Astrocyte (in vitro differentiated cells and primary cell): Measurements from ENCODE around the gene TOM1L1. TPM values are rescaled to one million over a fixed set of nuclear protein-coding genes. Genes with fewer than 3 reads are reported as not detected.

Source experiments
- DNase-seq: peaks from one replicate; pipeline ENCODE4 v3.0.0-alpha.2; 2010; ENCODE audit warnings: low read depth
- FAIRE-seq: peaks from 2 replicates; lab custom pipeline; 2011; peaks lifted over from hg19 to GRCh38; lab: Jason Lieb, UNC
- H2AFZ ChIP-seq: 2 replicates; pipeline ENCODE4 v1.6.0; 2012; ENCODE audit warnings: low read depth, low read length, inconsistent platforms
- H3K27ac ChIP-seq: 2 replicates; pipeline ENCODE4 v1.5.1; 2011; ENCODE audit warnings: low read depth, low read length, inconsistent platforms
- H3K27me3 ChIP-seq: 2 replicates; pipeline ENCODE4 v1.6.0; 2011; ENCODE audit warnings: low read length, inconsistent platforms; ENCODE audit not compliant: insufficient read depth
- H3K36me3 ChIP-seq: 2 replicates; pipeline ENCODE4 v1.5.1; 2011; ENCODE audit warnings: low read length, inconsistent platforms; ENCODE audit not compliant: insufficient read depth
- H3K4me1 ChIP-seq: 2 replicates; pipeline ENCODE4 v1.5.1; 2011; ENCODE audit warnings: low read length, inconsistent platforms; ENCODE audit not compliant: insufficient read depth
- H3K4me2 ChIP-seq: 2 replicates; pipeline ENCODE4 v1.6.0; 2012; ENCODE audit warnings: low read length, inconsistent platforms
- H3K4me3 ChIP-seq: 2 replicates; pipeline ENCODE4 v1.5.1; 2011; ENCODE audit warnings: low read depth, mild to moderate bottlenecking, low read length, inconsistent platforms; ENCODE audit not compliant: insufficient read depth
- H3K79me2 ChIP-seq: 2 replicates; pipeline ENCODE4 v1.6.0; 2012; ENCODE audit warnings: mild to moderate bottlenecking, low read length, inconsistent platforms; ENCODE audit not compliant: insufficient read depth
- H3K9ac ChIP-seq: 2 replicates; pipeline ENCODE4 v1.6.0; 2012; ENCODE audit warnings: mild to moderate bottlenecking, low read length, inconsistent platforms
- H3K9me3 ChIP-seq: 2 replicates; pipeline ENCODE4 v1.5.1; 2012; ENCODE audit warnings: low read depth, mild to moderate bottlenecking, low read length, inconsistent platforms; ENCODE audit not compliant: insufficient read depth
- H4K20me1 ChIP-seq: 2 replicates; pipeline ENCODE4 v1.6.0; 2012; ENCODE audit warnings: low read length, inconsistent platforms; ENCODE audit not compliant: insufficient read depth
- H3K27ac Mint-ChIP-seq: one replicate; pipeline ENCODE4 v1.8.0; 2021; ENCODE audit warnings: mild to moderate bottlenecking, mixed read lengths; ENCODE audit not compliant: unreplicated experiment
- H3K27me3 Mint-ChIP-seq: one replicate; pipeline ENCODE4 v1.8.0; 2021; ENCODE audit warnings: low read depth, mixed read lengths; ENCODE audit not compliant: unreplicated experiment
- H3K36me3 Mint-ChIP-seq: one replicate; pipeline ENCODE4 v1.8.0; 2021; ENCODE audit warnings: low read depth, mixed read lengths; ENCODE audit not compliant: unreplicated experiment
- H3K4me1 Mint-ChIP-seq: one replicate; pipeline ENCODE4 v1.8.0; 2021; ENCODE audit warnings: low read depth, mixed read lengths; ENCODE audit not compliant: unreplicated experiment
- H3K4me3 Mint-ChIP-seq: one replicate; pipeline ENCODE4 v1.8.0; 2021; ENCODE audit warnings: mild to moderate bottlenecking, moderate library complexity, mixed read lengths; ENCODE audit not compliant: unreplicated experiment
- H3K9me3 Mint-ChIP-seq: one replicate; pipeline ENCODE4 v1.8.0; 2021; ENCODE audit warnings: mild to moderate bottlenecking, mixed read lengths; ENCODE audit not compliant: unreplicated experiment
- CTCF ChIP-seq: IDR thresholded peaks from 2 replicates; pipeline ENCODE4 v1.5.1; 2011; ENCODE audit warnings: low read depth, mild to moderate bottlenecking, inconsistent platforms, low read length, moderate library complexity; ENCODE audit not compliant: insufficient read depth
- EZH2 ChIP-seq: IDR thresholded peaks from 2 replicates; pipeline ENCODE4 v1.6.1; 2012; ENCODE audit warnings: mild to moderate bottlenecking, low read length, inconsistent platforms; ENCODE audit not compliant: insufficient read depth
- total RNA-seq: library from RNA; stranded (reverse); gene quantifications from 2 replicates; pipeline ENCODE4 v1.2.1, GENCODE V29; 2021

The TOM1L1 gene
- total RNA-seq, 1 donor from 2014 or later: 27.1 TPM

- TF ChIP-seq CTCF (no peak), EZH2 (no peak)
- H4K20me1 ChIP-seq: no peaks in the 10 kb centered on the region
- Mint-ChIP-seq H3K4me1 (peaks cover 7% of the 10 kb centered on the region), H3K36me3 (peaks cover 5% of the 10 kb centered on the region), H3K4me3 (no peak overlapping the region), H3K27ac (no peak overlapping the region), H3K27me3 (no peaks in the 10 kb centered on the region), H3K9me3 (peaks cover 4% of the 10 kb centered on the region)
- H3K27ac ChIP-seq: no peak overlapping the region
- no peaks in the 10 kb centered on the region for H3K27me3 ChIP-seq
- H3K79me2 ChIP-seq: peaks cover 4% of the 10 kb centered on the region
- no peak overlapping the region for H2AFZ ChIP-seq
- no peaks in the 10 kb centered on the region for H3K4me1 ChIP-seq
- no peak for DNase-seq
- no peak for FAIRE-seq
- no peaks in the 10 kb centered on the region for H3K9me3 ChIP-seq
- H3K9ac ChIP-seq: no peak overlapping the region
- peaks cover 3% of the 10 kb centered on the region for H3K36me3 ChIP-seq
- H3K4me2 ChIP-seq: no peak overlapping the region
- H3K4me3 ChIP-seq: no peak overlapping the region
Observed at GRCh38 chr17:54985476-54985875, 84.8 kb downstream of the TOM1L1 start.

- Mint-ChIP-seq H3K4me1 (no peaks in the 10 kb centered on the region), H3K27ac (no peak overlapping the region), H3K36me3 (no peaks in the 10 kb centered on the region), H3K9me3 (no peaks in the 10 kb centered on the region), H3K27me3 (no peaks in the 10 kb centered on the region), H3K4me3 (no peak overlapping the region)
- H3K4me3 ChIP-seq: no peak overlapping the region
- no peaks in the 10 kb centered on the region for H3K27me3 ChIP-seq
- H3K36me3 ChIP-seq: peaks cover 3% of the 10 kb centered on the region
- no peak for TF ChIP-seq CTCF
- H4K20me1 ChIP-seq: peaks cover 4% of the 10 kb centered on the region
- H3K4me1 ChIP-seq: no peaks in the 10 kb centered on the region
- H2AFZ ChIP-seq: no peak overlapping the region
- DNase-seq: no peak
- no peaks in the 10 kb centered on the region for H3K9me3 ChIP-seq
- no peak overlapping the region for H3K4me2 ChIP-seq
- no peaks in the 10 kb centered on the region for H3K79me2 ChIP-seq
- H3K9ac ChIP-seq: no peak overlapping the region
- FAIRE-seq: no peak
- no peak overlapping the region for H3K27ac ChIP-seq
Observed at GRCh38 chr17:54990118-54990517, 89.5 kb downstream of the TOM1L1 start.

- H3K27ac ChIP-seq: no peak overlapping the region
- no peak for FAIRE-seq
- H3K79me2 ChIP-seq: no peaks in the 10 kb centered on the region
Observed at GRCh38 chr17:54991567-54991966, 90.9 kb downstream of the TOM1L1 start.

More at GRCh38 chr17:54991567-54991966, 90.9 kb downstream of the TOM1L1 start:
- H3K4me2 ChIP-seq: no peak overlapping the region
- H2AFZ ChIP-seq: no peak overlapping the region
- Mint-ChIP-seq H3K4me3 (no peak overlapping the region), H3K9me3 (no peaks in the 10 kb centered on the region), H3K4me1 (no peaks in the 10 kb centered on the region), H3K27me3 (no peaks in the 10 kb centered on the region), H3K27ac (no peak overlapping the region), H3K36me3 (peaks cover 3% of the 10 kb centered on the region)
- H3K9me3 ChIP-seq: no peaks in the 10 kb centered on the region
- H3K4me1 ChIP-seq: no peaks in the 10 kb centered on the region
- H3K4me3 ChIP-seq: no peak overlapping the region
- peaks cover 3% of the 10 kb centered on the region for H3K36me3 ChIP-seq
- DNase-seq: no peak
- no peak overlapping the region for H3K9ac ChIP-seq
- peaks cover 4% of the 10 kb centered on the region for H4K20me1 ChIP-seq
- no peak for TF ChIP-seq EZH2
- no peaks in the 10 kb centered on the region for H3K27me3 ChIP-seq
